GM19372 (cell line): ENCODE data around the gene ARHGAP27.
"Not testable (repeated sequence)": the region's sequence is repeated elsewhere in the genome, so short reads cannot be mapped to it uniquely, and the experiment has no call there.

ENCODE experiments used
- ATAC-seq: cut with Tn5 transposase; IDR thresholded peaks from one replicate; pipeline ENCODE4 v1.9.1; 2021; ENCODE audit warnings: mild to moderate bottlenecking, low read depth, moderate library complexity; ENCODE audit not compliant: unreplicated experiment

ARHGAP27 gene

GRCh38 chr17:45432405-45433158 is at the start of gene ARHGAP27:
Gene ARHGAP27, minus strand, starts transcription at chr17:45432870. Its CDS starts 2,591 bp downstream, at chr17:45430279.
- ATAC-seq, result no peak

- not testable (repeated sequence) for ATAC-seq
These were observed 49.6 kb upstream of the ARHGAP27 start for GRCh38 chr17:45482317-45482716.

GRCh38 chr17:45475436-45475835 is 42.8 kb upstream of the ARHGAP27 start:
- ATAC-seq, result not testable (repeated sequence)

- not testable (repeated sequence) for ATAC-seq
These were observed 39.6 kb upstream of the ARHGAP27 start for GRCh38 chr17:45472249-45472648.

- ATAC-seq, result not testable (repeated sequence)
These were observed 36.5 kb upstream of the ARHGAP27 start for GRCh38 chr17:45469204-45469563.

GRCh38 chr17:45468293-45469203 is 35.9 kb upstream of the ARHGAP27 start:
- not testable (repeated sequence) for ATAC-seq

GRCh38 chr17:45461524-45462327 is 29.1 kb upstream of the ARHGAP27 start:
- not testable (repeated sequence) for ATAC-seq

- ATAC-seq, result not testable (repeated sequence)
These were observed 27.8 kb upstream of the ARHGAP27 start for GRCh38 chr17:45460422-45460821.

- not testable (repeated sequence) for ATAC-seq
These were observed 21.7 kb upstream of the ARHGAP27 start for GRCh38 chr17:45454341-45454740.

GRCh38 chr17:45453731-45454130 is 21.1 kb upstream of the ARHGAP27 start:
- not testable (repeated sequence) for ATAC-seq

- ATAC-seq, result not testable (repeated sequence)
These were observed 20.5 kb upstream of the ARHGAP27 start for GRCh38 chr17:45453225-45453534.

GRCh38 chr17:45452329-45453224 is 19.9 kb upstream of the ARHGAP27 start:
- ATAC-seq, result not testable (repeated sequence)

GRCh38 chr17:45451660-45452059 is 19.0 kb upstream of the ARHGAP27 start:
- ATAC-seq, result not testable (repeated sequence)

- no peak for ATAC-seq
These were observed 18.5 kb upstream of the ARHGAP27 start for GRCh38 chr17:45451131-45451530.

GRCh38 chr17:45449708-45450329 is 17.1 kb upstream of the ARHGAP27 start:
- not testable (repeated sequence) for ATAC-seq

- ATAC-seq, result not testable (repeated sequence)
These were observed 16.6 kb upstream of the ARHGAP27 start for GRCh38 chr17:45449260-45449659.

GRCh38 chr17:45448483-45448882 is 15.8 kb upstream of the ARHGAP27 start:
- not testable (repeated sequence) for ATAC-seq

GRCh38 chr17:45448066-45448465 is 15.4 kb upstream of the ARHGAP27 start:
- not testable (repeated sequence) for ATAC-seq

- not testable (repeated sequence) for ATAC-seq
These were observed 15.0 kb upstream of the ARHGAP27 start for GRCh38 chr17:45447650-45448049.
